ENCODE results near the gene WDFY3.
"Not testable (repeated sequence)": the region's sequence is repeated elsewhere in the genome, so short reads cannot be mapped to it uniquely, and the experiment has no call there.

WDFY3 gene

GRCh38 chr4:84706286-84706685 lies 260.2 kb downstream of the WDFY3 start:
- DNase-seq, result no peak

- DNase-seq, result peak; percentile 6
These were observed 267.4 kb downstream of the WDFY3 start for GRCh38 chr4:84699001-84699671.

- DNase-seq, result no peak
These were observed 268.8 kb downstream of the WDFY3 start for GRCh38 chr4:84697615-84698201.

GRCh38 chr4:84697159-84697558 lies 269.3 kb downstream of the WDFY3 start:
- peak; percentile 34 for DNase-seq

- DNase-seq, result no peak
These were observed 274.7 kb downstream of the WDFY3 start for GRCh38 chr4:84691800-84692199.

- DNase-seq, result peak; percentile 12
These were observed 275.3 kb downstream of the WDFY3 start for GRCh38 chr4:84691170-84691691.

- DNase-seq, result no peak
These were observed 276.0 kb downstream of the WDFY3 start for GRCh38 chr4:84690481-84690880.

- no peak for DNase-seq
These were observed 277.3 kb downstream of the WDFY3 start for GRCh38 chr4:84689197-84689596.

- DNase-seq, result no peak
These were observed 277.9 kb downstream of the WDFY3 start for GRCh38 chr4:84688605-84689004.

- no peak for DNase-seq
These were observed 281.4 kb downstream of the WDFY3 start for GRCh38 chr4:84685105-84685504.

GRCh38 chr4:84684361-84684760 lies 282.1 kb downstream of the WDFY3 start:
- no peak for DNase-seq

GRCh38 chr4:84683064-84683850 lies 283.2 kb downstream of the WDFY3 start:
- no peak for DNase-seq

GRCh38 chr4:84682661-84683060 lies 283.8 kb downstream of the WDFY3 start:
- DNase-seq, result not testable (repeated sequence)

- peak; percentile 80 for DNase-seq
These were observed 284.8 kb downstream of the WDFY3 start for GRCh38 chr4:84681486-84682274.

- DNase-seq, result no peak
These were observed 285.5 kb downstream of the WDFY3 start for GRCh38 chr4:84680956-84681355.

GRCh38 chr4:84678976-84679744 lies 287.3 kb downstream of the WDFY3 start:
- no peak for DNase-seq

GRCh38 chr4:84677995-84678394 lies 288.5 kb downstream of the WDFY3 start:
- no peak for DNase-seq

GRCh38 chr4:84677093-84677492 lies 289.4 kb downstream of the WDFY3 start:
- DNase-seq, result no peak

GRCh38 chr4:84673475-84674240 lies 292.8 kb downstream of the WDFY3 start:
- no peak for DNase-seq

GRCh38 chr4:84672177-84672576 lies 294.3 kb downstream of the WDFY3 start:
- DNase-seq, result no peak

- DNase-seq, result no peak
These were observed 297.3 kb downstream of the WDFY3 start for GRCh38 chr4:84669201-84669600.
